ENCODE results near the gene MAP6D1. TPM values are rescaled to one million over a fixed set of nuclear protein-coding genes. Genes with fewer than 3 reads are reported as not detected.

Gene MAP6D1
- total RNA-seq, 1 experiment from 2014 or later, result 5.9 TPM

GRCh38 chr3:183870563-183870962 lies 45.2 kb upstream of the MAP6D1 start:
- Histone ChIP-seq H3K27ac (ENCODE audit: low read depth, low read length, poor library complexity, severe bottlenecking) (no peak overlapping the region), H3K4me3 (ENCODE audit: low read depth, low read length, poor library complexity, severe bottlenecking) (no peak overlapping the region), H3K4me1 (ENCODE audit: insufficient read depth, low read length, poor library complexity, severe bottlenecking) (no peaks in the 10 kb centered on the region), H3K36me3 (ENCODE audit: insufficient read depth, low read length, poor library complexity, severe bottlenecking) (peaks cover 18% of the 10 kb centered on the region), H3K27me3 (replicated peaks; ENCODE audit: insufficient read depth, low read depth, low read length, poor library complexity) (no peaks in the 10 kb centered on the region), H3K9me3 (ENCODE audit: low read depth, low read length, poor library complexity, severe bottlenecking) (no peaks in the 10 kb centered on the region)
- intact Hi-C loops (cut with micrococcal nuclease; ENCODE audit: unreplicated experiment), result no loop called here
- POLR2A ChIA-PET (ENCODE audit: low non-redundant PET), result no interaction called here
- TF ChIP-seq CTCF (conservative IDR thresholded peaks at IDR 0.05; ENCODE audit: low read depth, low read length), result no peak
- TF ChIP-seq EZH2 (IDR thresholded peaks at IDR 0.05; ENCODE audit: borderline replicate concordance, low read depth, low read length, poor library complexity, severe bottlenecking), result no peak
- CTCF ChIA-PET, result no interaction called here
- DNase-seq (ENCODE audit: low spot score), result no peak
- BruUV-seq (replicated peaks), result no TSS peak

GRCh38 chr3:183868796-183869195 lies 43.4 kb upstream of the MAP6D1 start:
- BruUV-seq (replicated peaks), result no TSS peak

GRCh38 chr3:183862610-183863009 lies 37.2 kb upstream of the MAP6D1 start:
- H3K36me3 ChIP-seq (ENCODE audit: insufficient read depth, low read length, poor library complexity, severe bottlenecking), result peaks cover 48% of the 10 kb centered on the region
- intact Hi-C loops (cut with micrococcal nuclease; ENCODE audit: unreplicated experiment), result no loop called here
- BruUV-seq (replicated peaks), result no TSS peak
- H3K4me3 ChIP-seq (ENCODE audit: low read depth, low read length, poor library complexity, severe bottlenecking), result no peak overlapping the region
- TF ChIP-seq CTCF (conservative IDR thresholded peaks at IDR 0.05; ENCODE audit: low read depth, low read length), result no peak
- no peak for TF ChIP-seq EZH2 (IDR thresholded peaks at IDR 0.05; ENCODE audit: borderline replicate concordance, low read depth, low read length, poor library complexity, severe bottlenecking)
- ChIA-PET POLR2A (ENCODE audit: low non-redundant PET) (no interaction called here), CTCF (no interaction called here)
- no peak overlapping the region for H3K27ac ChIP-seq (ENCODE audit: low read depth, low read length, poor library complexity, severe bottlenecking)
- no peaks in the 10 kb centered on the region for H3K27me3 ChIP-seq (replicated peaks; ENCODE audit: insufficient read depth, low read depth, low read length, poor library complexity)
- no peak for DNase-seq (ENCODE audit: low spot score)
- H3K4me1 ChIP-seq (ENCODE audit: insufficient read depth, low read length, poor library complexity, severe bottlenecking), result no peaks in the 10 kb centered on the region
- H3K9me3 ChIP-seq (ENCODE audit: low read depth, low read length, poor library complexity, severe bottlenecking), result no peaks in the 10 kb centered on the region

More at GRCh38 chr3:183868796-183869195, 43.4 kb upstream of the MAP6D1 start:
- ChIA-PET POLR2A (ENCODE audit: low non-redundant PET) (no interaction called here), CTCF (no interaction called here)
- intact Hi-C loops (cut with micrococcal nuclease; ENCODE audit: unreplicated experiment), result no loop called here
- Histone ChIP-seq H3K4me1 (ENCODE audit: insufficient read depth, low read length, poor library complexity, severe bottlenecking) (no peaks in the 10 kb centered on the region), H3K27ac (ENCODE audit: low read depth, low read length, poor library complexity, severe bottlenecking) (no peak overlapping the region), H3K4me3 (ENCODE audit: low read depth, low read length, poor library complexity, severe bottlenecking) (no peak overlapping the region), H3K36me3 (ENCODE audit: insufficient read depth, low read length, poor library complexity, severe bottlenecking) (peaks cover 26% of the 10 kb centered on the region), H3K27me3 (replicated peaks; ENCODE audit: insufficient read depth, low read depth, low read length, poor library complexity) (no peaks in the 10 kb centered on the region), H3K9me3 (ENCODE audit: low read depth, low read length, poor library complexity, severe bottlenecking) (no peaks in the 10 kb centered on the region)
- no peak for TF ChIP-seq EZH2 (IDR thresholded peaks at IDR 0.05; ENCODE audit: borderline replicate concordance, low read depth, low read length, poor library complexity, severe bottlenecking)
- DNase-seq (ENCODE audit: low spot score), result no peak

- intact Hi-C loops (cut with micrococcal nuclease; ENCODE audit: unreplicated experiment), result no loop called here
- Histone ChIP-seq H3K9me3 (ENCODE audit: low read depth, low read length, poor library complexity, severe bottlenecking) (no peaks in the 10 kb centered on the region), H3K27me3 (replicated peaks; ENCODE audit: insufficient read depth, low read depth, low read length, poor library complexity) (no peaks in the 10 kb centered on the region), H3K4me1 (ENCODE audit: insufficient read depth, low read length, poor library complexity, severe bottlenecking) (no peaks in the 10 kb centered on the region), H3K27ac (ENCODE audit: low read depth, low read length, poor library complexity, severe bottlenecking) (no peak overlapping the region), H3K4me3 (ENCODE audit: low read depth, low read length, poor library complexity, severe bottlenecking) (no peak overlapping the region), H3K36me3 (ENCODE audit: insufficient read depth, low read length, poor library complexity, severe bottlenecking) (peaks cover 30% of the 10 kb centered on the region)
- CTCF ChIA-PET, result no interaction called here
- no peak for DNase-seq (ENCODE audit: low spot score)
- POLR2A ChIA-PET (ENCODE audit: low non-redundant PET), result no interaction called here
- BruUV-seq (replicated peaks), result no TSS peak
- no peak for TF ChIP-seq EZH2 (IDR thresholded peaks at IDR 0.05; ENCODE audit: borderline replicate concordance, low read depth, low read length, poor library complexity, severe bottlenecking)
- TF ChIP-seq CTCF (conservative IDR thresholded peaks at IDR 0.05; ENCODE audit: low read depth, low read length), result no peak
Measured at GRCh38 chr3:183857863-183858262, 32.5 kb upstream of the MAP6D1 start.

Data from A673 (cell line).